Iris pigment epithelial cell (primary cell): ENCODE data around the gene CHRNB2.

ENCODE experiments used
- DNase-seq: peaks from one replicate; pipeline ENCODE4 v3.0.0-alpha.2; 2011; ENCODE audit warnings: low read depth

CHRNB2 gene

GRCh38 chr1:154609398-154610380 lies 42.1 kb downstream of the CHRNB2 start:
- no peak for DNase-seq

GRCh38 chr1:154611150-154611862 lies 43.7 kb downstream of the CHRNB2 start:
- DNase-seq: no peak

DNA sequence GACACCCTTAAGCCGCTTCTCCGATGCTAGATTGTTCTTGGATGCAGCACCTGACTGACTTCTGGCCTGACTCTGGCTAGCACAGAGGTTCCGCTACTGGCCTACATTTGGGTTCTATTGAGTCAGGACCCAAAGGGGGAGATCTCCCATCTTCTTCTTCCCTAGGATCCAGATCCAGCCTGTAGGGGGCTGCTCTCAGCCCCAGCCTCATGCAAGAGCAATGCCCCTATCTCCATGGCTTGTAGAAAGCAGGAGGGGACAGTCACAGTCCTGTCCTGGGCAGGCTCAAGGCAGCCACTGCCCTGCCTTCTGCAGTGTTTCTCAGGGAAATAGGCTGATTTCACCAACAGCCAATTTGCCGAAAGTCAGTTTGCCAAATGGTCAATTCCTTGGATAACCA lies 46.7 kb downstream of the CHRNB2 start:
- DNase-seq: no peak

GRCh38 chr1:154614901-154615300 lies 47.3 kb downstream of the CHRNB2 start:
- DNase-seq: no peak

DNA sequence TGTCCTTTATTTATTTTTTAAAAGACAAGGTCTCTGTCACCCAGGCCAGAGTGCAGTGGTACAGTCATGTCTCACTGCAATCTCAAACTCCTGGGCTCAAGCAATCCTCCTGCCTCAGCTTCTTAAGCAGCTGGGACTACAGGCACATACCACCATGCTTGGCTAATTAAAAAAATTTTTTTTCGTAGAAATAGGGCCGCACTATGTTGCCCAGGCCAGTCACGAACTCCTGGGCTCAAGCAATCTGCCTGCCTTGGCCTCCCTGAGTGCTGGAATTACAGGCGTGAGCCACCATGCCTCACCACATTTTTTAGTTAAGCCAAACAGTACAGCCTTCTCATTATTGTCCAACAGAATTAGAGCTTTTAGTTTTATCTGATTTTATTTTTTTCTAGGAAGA lies 47.8 kb downstream of the CHRNB2 start:
- no peak for DNase-seq

GRCh38 chr1:154616659-154617345 lies 49.2 kb downstream of the CHRNB2 start:
- peak; percentile 21 for DNase-seq

GRCh38 chr1:154619181-154619948 lies 51.8 kb downstream of the CHRNB2 start:
- DNase-seq: no peak

- DNase-seq: no peak
Observed at GRCh38 chr1:154620751-154621150, 53.2 kb downstream of the CHRNB2 start.

- no peak for DNase-seq
Observed at GRCh38 chr1:154621875-154622274, 54.3 kb downstream of the CHRNB2 start.

DNA sequence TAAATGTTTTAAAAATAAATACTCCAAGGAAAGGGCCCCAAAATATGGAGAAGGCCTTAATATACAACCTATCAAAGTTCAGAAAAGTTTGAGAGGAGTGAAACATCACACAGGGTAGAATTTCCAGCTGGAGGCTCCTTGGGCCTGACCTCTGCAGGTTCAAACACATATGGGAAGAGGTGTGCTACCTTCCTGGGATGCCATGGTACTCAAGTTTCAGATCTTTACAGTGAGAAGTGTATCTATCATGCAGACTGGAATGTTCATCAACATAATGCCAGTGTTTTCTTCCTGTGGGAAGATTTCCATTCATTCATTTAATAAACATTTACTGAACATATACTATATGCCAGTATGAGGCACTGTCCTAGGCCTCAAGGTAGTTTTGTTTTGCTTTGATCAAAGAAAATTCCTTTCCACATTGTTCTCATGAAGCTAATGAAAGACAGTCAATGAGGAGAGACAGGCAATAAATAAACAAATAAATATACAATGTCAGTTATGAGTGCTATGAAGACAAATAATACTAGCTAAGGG lies 55.0 kb downstream of the CHRNB2 start:
- DNase-seq: no peak

DNA sequence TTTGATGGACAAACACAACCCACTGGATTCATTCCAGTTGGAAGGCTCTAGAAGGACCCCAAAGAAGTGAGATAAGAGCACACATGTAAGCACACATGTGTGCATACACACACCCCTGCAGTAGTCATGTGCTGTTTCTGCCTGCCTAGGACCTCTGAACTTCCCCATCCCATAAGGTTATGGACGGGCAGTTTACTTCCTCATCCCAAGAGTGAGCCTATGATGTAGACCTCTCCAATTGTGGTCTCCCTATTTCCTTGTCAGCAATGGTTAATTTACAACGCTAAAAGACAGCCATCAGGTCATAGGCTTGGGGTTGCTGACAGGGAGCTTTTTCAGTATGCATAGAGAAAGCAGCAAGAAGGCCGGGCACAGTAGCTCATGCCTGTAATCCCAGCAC lies 55.8 kb downstream of the CHRNB2 start:
- DNase-seq: no peak

DNA sequence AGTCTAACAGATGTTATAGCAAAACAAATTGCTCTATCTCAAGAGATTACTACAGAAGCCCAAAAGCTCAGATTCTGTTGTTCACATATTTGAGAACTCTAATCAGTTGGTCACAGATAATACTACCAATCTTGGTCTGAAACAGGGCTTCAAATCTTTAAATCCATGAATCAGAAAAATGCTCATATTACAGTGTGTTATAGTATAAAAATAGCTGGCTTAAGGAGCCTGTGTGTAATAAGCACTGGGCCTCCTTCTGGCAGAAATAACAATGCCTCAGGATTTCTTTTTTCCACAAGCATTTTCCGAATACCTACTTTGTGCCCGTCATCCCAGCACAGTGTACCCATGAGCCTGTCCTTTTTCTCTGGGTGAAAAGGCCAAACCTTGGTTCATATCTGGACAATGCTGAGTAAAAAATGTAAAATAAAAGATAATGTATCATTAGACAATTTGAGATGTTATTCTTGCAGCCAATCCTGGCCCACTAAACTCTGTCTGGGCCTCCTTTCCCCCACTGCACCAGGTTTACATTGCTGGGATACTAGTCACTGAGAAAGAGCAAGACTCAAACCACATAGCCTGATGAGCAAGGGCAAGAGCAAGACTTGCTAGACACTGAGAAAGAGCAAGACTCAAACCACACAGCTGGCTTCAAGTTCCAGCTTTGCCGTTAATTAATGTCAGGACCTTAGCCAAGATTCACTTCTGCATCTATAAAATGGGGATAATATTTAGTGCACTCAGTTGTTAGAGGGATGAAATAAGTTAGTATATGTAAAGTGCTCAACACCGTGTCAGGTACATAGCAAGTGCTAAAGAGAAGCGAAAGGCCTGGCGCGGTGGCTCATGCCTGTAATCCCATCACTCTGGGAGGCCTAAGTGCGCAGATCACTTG lies 57.4 kb downstream of the CHRNB2 start:
- peak; percentile 95 for DNase-seq

DNA sequence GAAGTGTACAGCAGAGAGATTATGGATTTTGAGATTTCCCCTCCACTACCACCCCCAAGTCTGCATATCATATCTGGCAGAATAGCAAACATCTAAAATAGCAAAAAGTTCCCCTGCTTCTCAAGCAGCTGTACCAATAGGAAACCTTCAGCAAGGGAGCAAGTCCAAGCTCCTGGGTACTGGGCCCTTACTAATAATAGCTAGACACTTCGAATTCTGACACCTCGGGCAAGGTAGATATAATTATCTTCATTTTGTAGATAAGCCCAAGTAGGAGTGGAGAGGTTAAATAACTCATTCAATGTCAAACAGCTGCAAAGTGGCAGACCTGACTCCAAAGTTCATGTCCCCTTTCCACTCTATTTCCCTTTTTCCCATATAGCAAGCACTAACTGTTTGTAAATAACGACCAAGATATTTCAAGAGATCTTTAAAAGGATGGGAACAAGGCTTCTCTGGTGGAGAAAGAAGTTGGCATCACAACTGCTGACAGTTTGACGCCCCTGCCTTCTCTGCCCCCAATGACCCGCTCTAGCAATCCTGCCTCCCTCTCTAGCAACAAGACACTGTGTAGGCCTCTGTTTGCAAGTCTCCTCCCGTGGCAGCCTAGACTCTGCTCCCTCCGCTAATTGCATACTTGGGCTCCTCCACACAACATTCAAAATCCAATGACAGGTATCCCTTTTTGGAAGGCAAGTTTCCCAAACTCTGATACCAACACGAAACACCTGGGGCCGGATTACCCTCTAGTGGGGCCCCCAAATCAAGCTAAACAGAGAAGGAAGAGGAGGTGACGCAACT lies 59.1 kb downstream of the CHRNB2 start:
- no peak for DNase-seq

- DNase-seq: peak; percentile 90
Observed at GRCh38 chr1:154627257-154628120, 59.9 kb downstream of the CHRNB2 start.

DNA sequence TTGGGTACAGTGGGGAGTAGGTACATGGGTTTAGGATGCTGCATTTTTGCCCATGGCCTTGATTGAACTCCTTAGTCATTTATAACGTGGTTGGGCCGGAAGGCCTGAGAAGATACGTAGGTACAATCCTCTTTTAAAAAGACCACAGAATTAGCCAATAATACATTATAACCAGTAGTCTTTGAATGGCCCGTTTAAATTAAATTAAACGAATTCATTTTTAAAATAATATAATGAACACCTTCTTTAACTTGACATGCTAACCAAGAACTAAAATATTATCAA lies 60.5 kb downstream of the CHRNB2 start:
- no peak for DNase-seq

DNA sequence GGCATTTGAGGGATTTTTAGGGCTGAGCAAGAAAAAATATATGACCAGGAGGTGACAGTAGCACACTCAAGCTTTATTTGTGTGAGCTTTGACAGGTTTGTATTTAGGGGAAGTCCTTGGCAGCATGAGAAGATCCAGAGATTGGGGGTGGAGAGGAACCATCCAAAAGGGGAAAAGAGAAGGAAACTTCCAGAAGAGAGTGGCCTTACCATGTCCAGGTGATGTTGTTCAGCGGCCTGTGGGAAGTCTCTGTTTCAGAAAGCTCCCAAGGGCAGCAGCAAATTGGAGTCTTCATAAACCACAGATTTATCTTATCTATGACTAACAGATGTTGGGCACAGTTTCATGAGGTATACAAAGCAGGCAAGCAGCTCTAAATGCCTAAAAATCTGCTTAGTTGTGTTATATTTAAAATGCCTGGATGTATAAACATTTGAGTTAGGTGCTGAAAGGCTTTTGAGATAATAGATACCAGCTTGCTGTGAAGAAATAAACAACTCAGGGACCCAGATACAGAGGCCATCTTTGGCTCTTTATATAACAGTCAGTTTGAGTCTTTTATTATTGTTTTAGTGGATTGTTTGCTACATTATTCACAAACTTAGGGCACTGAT lies 61.6 kb downstream of the CHRNB2 start:
- DNase-seq: no peak
